ENCODE measurements around the gene TMEM131L. TPM values are rescaled to one million over a fixed set of nuclear protein-coding genes. Genes with fewer than 3 reads are reported as not detected.

Gene TMEM131L
- total and polyA plus RNA-seq, 2 donors (not counting 3 experiments of a cell fraction or from before 2014, with no cell fraction given), result 7.7 to 21.2 TPM

GRCh38 chr4:153623491-153623890, 157.3 kb downstream of the TMEM131L start:
- intact Hi-C loops (cut with micrococcal nuclease), result no loop called here
- no peak overlapping the region for H3K27ac ChIP-seq (ENCODE audit: insufficient read depth, low read depth, low read length)
- peaks cover 11% of the 10 kb centered on the region for H3K4me1 ChIP-seq (ENCODE audit: control insufficient read depth, extremely low read depth, insufficient read depth, low read length)
- H2AFZ ChIP-seq (ENCODE audit: low read depth, low read length), result no peak overlapping the region
- H3K4me2 ChIP-seq (ENCODE audit: insufficient read depth, low read length), result no peak overlapping the region
- FAIRE-seq (peak; percentile 38), DNase-seq (ENCODE audit: low read depth, low spot score) (peak; percentile 59)
- H3K9me3 ChIP-seq (replicated peaks; ENCODE audit: control insufficient read depth, insufficient read depth, low read length), result no peaks in the 10 kb centered on the region
- TF ChIP-seq POLR2AphosphoS5 (IDR thresholded peaks at IDR 0.05; ENCODE audit: insufficient read depth, low read depth, low read length), result no peak
- no peak for TF ChIP-seq JUN (IDR thresholded peaks at IDR 0.05; ENCODE audit: borderline replicate concordance, insufficient read depth, insufficient read length, low read depth)
- TF ChIP-seq POLR2A (IDR thresholded peaks at IDR 0.05; ENCODE audit: low read depth, low read length), result no peak
- TF ChIP-seq CTCF (IDR thresholded peaks at IDR 0.05; ENCODE audit: extremely low read depth in 1 of 2, insufficient read depth in 1 of 2, low read depth in 1 of 2, low read length in 2 of 2), result no peak
- no peak for TF ChIP-seq EZH2 (IDR thresholded peaks at IDR 0.05; ENCODE audit: borderline replicate concordance, low read depth, low read length, severe bottlenecking)
- TF ChIP-seq, protein P1, sequence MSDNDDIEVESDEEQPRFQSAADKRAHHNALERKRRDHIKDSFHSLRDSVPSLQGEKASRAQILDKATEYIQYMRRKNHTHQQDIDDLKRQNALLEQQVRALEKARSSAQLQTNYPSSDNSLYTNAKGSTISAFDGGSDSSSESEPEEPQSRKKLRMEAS (IDR thresholded peaks at IDR 0.05; ENCODE audit: insufficient read depth, insufficient read length), result no peak
- TF ChIP-seq MYC (IDR thresholded peaks at IDR 0.05; ENCODE audit: low read depth, low read length), result no peak
- H3K4me3 ChIP-seq (replicated peaks in 1 of 3; ENCODE audit: insufficient read depth in 1 of 3, low read depth in 1 of 3, low read length in 3 of 3), result no peak overlapping the region
- H4K20me1 ChIP-seq (replicated peaks; ENCODE audit: control insufficient read depth, extremely low read depth, insufficient read depth, low read length), result no peaks in the 10 kb centered on the region
- peaks cover 3 to 16% of the 10 kb centered on the region in 2 experiments for H3K36me3 ChIP-seq (ENCODE audit: control insufficient read depth in 2 of 2, extremely low read depth in 1 of 2, insufficient read depth in 2 of 2, low read length in 2 of 2)
- no TSS peak for BruUV-seq (replicated peaks)
- dilution Hi-C loops (cut with MboI; ENCODE audit: extremely low pct_ligation_motif_present, low sequenced_read_pairs), result no loop called here
- no peaks in the 10 kb centered on the region for H3K27me3 ChIP-seq (ENCODE audit: control insufficient read depth in 2 of 2, insufficient read depth in 2 of 2, low read length in 2 of 2)
- POLR2A ChIA-PET, result no interaction called here
- no peaks in the 10 kb centered on the region for H3K9me1 ChIP-seq (replicated peaks; ENCODE audit: control insufficient read depth, extremely low read depth, insufficient read depth, low read length)
- CTCF ChIA-PET, result no interaction called here
- no peak overlapping the region for H3K9ac ChIP-seq (replicated peaks; ENCODE audit: extremely low read depth, insufficient read depth, low read length)
- H3K79me2 ChIP-seq (ENCODE audit: control insufficient read depth, insufficient read depth, low read length), result no peaks in the 10 kb centered on the region

All from endothelial cell of umbilical vein (primary cell).